ENCODE data around the gene HIVEP3.

DNA sequence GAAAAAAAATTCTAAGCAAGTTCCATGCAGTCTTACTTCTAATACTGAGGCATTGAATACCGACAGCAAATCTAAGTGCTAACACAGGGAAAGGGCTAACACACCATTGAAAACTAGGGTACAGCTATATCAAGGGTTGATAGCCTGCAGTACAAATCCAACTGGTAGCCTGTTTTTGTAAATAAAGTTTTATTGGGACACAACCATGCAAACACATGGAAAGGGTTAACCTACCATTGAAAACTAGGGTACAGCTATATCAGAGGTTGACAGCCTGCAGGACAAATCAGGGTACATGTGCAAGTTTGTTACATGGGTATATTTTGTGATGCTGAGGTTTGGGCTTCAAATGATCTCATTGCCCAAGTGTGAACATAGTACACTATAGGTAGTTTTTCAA is 212.9 kb downstream of the HIVEP3 start:
- no peak for TF ChIP-seq EP300 (IDR thresholded peaks at IDR 0.05)
- no peak for TF ChIP-seq POLR2AphosphoS5 (IDR thresholded peaks at IDR 0.05)
